Non-pigmented ciliary epithelial cell (primary cell): ENCODE measurements around the gene LRRC25.

Source experiments
- DNase-seq: peaks from one replicate; pipeline ENCODE4 v3.0.0-alpha.2; 2010; ENCODE audit warnings: low read depth

Gene LRRC25

GRCh38 chr19:18345296-18345695, 52.1 kb downstream of the LRRC25 start:
- no peak for DNase-seq

GRCh38 chr19:18344582-18344950, 52.9 kb downstream of the LRRC25 start:
- no peak for DNase-seq

GRCh38 chr19:18342090-18342632, 55.3 kb downstream of the LRRC25 start:
- no peak for DNase-seq
